HG02840 (cell line): ENCODE results near the gene HOXD11.

ENCODE experiments used
- ATAC-seq: cut with Tn5 transposase; IDR thresholded peaks from one replicate; pipeline ENCODE4 v1.9.1; 2021; ENCODE audit warnings: mild to moderate bottlenecking, moderate library complexity, moderate number of reproducible peaks; ENCODE audit not compliant: unreplicated experiment, low FRiP score

HOXD11 gene

DNA sequence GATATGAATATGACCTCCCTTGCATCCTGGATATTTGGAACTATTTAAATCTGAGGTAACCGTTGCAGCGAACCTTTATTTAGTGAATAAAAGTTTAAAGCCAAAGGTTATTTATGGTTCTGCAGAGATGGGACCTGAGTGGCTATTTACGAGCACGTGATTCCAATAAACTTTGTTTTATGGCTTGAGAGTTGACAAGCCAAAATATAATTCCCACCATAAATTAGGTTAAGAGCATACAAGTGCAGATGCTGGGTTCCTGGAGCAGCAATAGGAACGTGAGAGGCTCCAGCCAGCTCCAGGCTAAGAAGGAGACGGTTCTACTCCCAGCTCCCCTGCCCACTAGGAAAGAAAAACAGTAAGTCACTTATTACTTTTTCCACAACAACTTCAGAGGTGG is 39.0 kb downstream of the HOXD11 start:
- no peak for ATAC-seq

DNA sequence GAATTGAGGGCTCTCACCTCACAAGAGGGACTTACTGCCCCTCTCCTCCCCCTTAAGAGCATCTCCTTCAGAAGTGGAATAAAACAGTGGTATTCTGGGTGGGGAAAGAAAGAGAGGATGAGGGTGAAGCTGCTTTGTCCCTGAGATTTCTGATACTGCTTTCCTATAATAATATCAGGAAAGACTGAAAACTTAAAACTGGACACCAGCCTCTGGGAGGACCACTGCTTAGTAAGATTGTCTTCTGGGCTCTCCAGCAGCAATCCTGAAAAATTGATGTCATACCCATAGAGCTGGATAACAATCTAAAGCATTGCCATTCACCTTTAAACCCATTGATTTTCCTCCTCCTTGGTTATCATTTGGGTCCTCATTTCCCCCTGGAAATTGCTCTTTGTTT is 39.6 kb downstream of the HOXD11 start:
- ATAC-seq, result no peak

DNA sequence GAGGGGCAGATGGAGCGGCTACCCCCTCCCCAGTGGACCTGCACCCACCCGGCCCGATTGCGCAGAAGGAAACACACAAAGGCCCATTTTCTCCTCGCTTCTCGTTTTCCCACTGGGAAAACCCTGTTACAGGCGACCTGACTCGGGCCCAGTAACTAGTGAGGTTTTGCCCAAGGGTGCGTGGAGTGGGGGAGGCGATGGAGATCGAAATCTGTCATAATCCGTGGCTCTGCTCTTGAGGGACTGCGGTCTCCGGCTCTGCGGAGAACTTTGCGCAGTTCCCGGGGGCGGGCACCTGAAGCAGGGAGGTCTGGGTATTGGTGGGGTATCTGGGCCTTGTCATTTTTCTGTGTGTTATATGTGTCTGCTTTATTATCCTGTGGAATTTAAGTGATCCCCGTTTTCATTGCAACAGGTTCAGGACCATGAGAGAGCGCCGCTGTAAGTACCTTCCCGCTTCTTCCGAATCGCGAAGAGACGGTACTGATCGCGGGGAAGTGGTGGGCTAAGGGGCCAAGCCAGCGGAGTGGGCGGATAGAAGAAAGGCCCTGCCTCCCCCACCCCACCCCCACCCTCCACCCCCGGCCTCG is 40.2 kb downstream of the HOXD11 start:
- no peak for ATAC-seq

DNA sequence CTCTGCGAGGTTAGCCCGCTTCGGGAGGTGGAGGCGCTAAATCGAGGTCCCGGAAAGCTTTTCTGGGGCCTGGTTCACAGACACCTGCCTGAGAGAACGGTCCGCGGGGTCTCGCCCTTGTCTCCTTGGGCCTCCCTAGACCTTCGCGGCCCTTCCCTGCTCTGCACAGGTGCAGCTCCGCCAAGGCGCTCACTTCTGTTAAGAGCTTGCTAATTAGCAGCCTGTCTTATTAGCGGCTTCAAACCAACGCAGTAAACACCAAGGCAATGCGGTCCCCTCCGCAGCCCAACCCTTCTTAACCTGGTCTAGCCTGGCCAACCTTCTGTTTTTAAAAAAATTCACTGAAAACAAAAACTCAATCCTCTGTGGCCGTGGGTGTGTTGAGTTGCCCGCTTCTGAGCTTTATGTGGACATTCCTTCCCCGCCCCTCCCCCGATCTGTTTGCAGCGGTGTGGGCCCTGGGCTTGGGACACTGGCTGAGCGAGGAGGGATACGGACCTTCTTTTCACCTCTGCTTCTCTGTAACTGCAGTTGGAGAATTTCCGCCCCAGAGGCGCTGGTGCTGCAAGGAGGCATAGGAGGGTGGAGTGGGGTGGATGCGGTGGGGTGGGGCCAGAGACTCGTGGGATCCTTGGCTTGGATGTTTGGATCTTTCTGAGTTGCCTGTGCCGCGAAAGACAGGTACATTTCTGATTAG is 40.9 kb downstream of the HOXD11 start:
- no peak for ATAC-seq

DNA sequence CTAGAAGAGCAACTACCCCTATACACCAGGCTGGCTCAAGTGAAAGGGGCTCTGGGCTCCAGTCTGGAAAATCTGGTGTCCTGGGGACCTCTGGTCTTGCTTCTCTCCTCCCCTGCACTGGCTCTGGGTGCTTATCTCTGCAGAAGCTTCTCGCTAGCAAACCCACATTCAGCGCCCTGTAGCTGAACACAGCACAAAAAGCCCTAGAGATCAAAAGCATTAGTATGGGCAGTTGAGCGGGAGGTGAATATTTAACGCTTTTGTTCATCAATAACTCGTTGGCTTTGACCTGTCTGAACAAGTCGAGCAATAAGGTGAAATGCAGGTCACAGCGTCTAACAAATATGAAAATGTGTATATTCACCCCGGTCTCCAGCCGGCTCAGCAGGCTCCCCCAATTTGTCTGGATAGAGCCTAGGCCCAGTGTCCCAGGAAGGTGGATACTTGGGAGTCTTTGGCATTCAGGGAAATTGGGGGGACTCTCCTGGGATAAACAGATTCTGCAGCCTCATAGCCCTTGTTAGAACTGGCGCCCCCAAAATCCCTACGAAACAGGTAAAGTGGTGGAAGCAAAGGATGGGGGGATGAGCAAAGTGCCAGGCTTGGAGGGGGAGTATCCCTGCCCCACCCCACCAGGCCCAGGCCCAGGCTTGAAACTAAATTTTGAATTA is 41.8 kb downstream of the HOXD11 start:
- no peak for ATAC-seq

DNA sequence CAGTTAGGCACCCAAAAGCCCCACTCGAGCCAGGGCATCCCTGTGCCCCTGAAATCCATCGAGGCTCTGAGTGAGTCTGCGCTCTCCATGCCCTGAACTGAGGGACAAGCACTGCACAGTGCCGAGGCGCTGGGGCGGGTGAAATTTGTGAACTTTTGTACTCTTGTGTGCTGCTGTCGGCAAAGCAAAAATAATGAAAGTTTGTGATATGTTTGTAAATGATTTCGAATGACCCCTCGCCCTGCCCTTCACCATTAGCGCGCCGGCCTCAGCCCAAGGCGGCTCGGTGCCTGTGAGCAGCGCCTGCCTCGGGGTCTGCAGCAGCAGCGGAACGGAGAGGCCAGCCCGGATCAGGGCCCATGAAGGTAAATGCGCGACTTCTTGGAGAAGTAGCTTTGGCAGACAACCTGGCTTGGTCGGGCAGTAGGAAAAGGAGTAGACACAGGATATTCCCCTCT is 42.4 kb downstream of the HOXD11 start:
- no peak for ATAC-seq

DNA sequence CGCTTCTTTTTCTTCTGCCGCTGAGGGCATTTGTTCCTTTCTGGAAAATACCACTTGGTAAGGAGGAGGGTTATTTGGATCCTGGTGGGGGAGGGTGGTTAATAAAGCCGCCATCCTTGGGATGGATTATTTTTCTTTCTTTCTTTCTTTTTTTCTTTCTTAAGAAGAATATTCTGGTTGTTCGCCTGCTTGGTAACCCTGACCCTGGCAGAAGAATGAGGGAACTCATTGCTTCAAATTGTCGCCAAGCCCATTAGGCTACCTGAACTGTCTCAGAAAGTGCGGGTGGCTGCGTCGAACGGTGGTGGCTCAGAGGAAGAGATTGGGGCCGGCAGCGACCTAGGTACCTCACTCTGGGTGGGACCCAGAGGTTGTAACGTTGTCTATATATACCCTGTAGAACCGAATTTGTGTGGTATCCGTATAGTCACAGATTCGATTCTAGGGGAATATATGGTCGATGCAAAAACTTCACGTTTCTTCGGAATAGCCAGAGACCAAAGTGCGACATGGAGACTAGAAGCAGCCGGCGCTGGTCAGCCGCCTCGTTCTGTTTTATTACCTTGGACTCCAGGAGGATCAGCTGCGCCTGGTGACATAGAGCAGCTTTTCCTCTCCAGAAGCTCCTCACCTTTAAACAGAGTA is 43.0 kb downstream of the HOXD11 start:
- ATAC-seq, result no peak

DNA sequence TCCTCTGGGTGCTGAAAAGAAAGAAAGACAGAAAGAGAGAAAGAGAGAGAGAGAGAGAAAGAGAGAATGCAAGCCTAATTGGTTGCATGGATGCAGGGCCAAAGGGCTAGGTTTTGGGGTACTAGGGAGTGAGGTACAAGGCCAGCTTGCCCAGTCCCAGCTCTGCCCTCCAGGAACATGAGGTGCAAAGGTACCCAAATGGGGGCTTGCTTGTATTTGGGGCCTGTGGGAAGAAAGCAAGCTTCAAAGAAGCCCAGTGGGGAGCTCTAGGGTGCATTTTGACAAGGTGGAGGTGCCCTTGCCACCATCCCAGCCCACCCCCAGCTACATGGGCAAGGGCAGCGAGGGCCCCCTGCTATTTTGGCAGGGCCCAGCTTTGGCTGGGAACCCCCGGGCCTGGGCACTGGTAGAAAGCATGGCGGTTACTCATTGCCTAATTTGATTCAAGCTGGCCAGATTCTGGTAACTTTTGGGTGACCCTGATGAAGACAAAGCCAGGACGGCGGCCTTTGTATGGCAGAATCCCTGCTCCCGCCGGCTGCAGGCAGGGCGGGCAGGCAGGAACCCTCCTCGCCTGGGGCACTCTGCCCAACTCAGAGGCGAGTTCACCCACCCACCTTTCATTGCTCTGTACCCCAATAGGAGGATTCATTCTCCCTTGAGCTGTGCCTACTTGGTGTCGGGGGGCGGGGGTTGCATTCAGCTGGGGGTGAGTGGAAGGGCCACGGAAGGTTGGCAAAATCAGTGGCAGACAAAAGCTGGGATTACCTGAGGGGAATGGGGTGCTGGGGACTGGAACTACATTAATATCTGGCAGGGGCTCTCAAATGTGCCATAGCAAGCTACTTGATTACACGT is 43.7 kb downstream of the HOXD11 start:
- ATAC-seq, result no peak

DNA sequence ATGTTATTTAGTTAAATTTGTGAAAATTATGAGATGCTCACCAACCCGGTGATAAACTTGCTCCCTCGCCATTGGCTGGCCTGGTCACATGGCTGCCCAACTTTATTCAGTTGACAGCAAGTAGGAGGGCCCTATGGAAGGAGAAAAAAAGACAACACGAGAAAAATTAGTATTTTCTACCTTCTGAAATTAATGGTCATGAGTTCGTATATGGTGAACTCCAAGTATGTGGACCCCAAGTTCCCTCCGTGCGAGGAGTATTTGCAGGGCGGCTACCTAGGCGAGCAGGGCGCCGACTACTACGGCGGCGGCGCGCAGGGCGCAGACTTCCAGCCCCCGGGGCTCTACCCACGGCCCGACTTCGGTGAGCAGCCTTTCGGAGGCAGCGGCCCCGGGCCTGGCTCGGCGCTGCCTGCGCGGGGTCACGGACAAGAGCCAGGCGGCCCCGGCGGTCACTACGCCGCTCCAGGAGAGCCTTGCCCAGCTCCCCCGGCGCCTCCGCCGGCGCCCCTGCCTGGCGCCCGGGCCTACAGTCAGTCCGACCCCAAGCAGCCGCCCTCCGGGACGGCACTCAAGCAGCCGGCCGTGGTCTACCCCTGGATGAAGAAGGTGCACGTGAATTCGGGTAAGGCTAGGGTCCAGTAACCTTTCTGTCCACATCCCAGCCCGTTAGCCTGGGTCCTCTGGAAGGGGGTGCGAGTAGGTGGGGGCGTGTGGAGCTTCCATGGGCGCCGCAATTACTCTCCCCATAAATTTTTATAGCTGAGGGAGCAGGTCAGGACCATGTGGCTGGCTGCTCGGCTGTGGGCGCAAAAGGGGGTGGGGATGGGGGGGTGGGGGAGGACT is 44.6 kb downstream of the HOXD11 start, which contains the start of gene HOXD4:
HOXD4 (plus strand) TSS at position 109 of the 846 bp plus-strand sequence; CDS start at position 193, 84 bp downstream.
- ATAC-seq, result no peak

DNA sequence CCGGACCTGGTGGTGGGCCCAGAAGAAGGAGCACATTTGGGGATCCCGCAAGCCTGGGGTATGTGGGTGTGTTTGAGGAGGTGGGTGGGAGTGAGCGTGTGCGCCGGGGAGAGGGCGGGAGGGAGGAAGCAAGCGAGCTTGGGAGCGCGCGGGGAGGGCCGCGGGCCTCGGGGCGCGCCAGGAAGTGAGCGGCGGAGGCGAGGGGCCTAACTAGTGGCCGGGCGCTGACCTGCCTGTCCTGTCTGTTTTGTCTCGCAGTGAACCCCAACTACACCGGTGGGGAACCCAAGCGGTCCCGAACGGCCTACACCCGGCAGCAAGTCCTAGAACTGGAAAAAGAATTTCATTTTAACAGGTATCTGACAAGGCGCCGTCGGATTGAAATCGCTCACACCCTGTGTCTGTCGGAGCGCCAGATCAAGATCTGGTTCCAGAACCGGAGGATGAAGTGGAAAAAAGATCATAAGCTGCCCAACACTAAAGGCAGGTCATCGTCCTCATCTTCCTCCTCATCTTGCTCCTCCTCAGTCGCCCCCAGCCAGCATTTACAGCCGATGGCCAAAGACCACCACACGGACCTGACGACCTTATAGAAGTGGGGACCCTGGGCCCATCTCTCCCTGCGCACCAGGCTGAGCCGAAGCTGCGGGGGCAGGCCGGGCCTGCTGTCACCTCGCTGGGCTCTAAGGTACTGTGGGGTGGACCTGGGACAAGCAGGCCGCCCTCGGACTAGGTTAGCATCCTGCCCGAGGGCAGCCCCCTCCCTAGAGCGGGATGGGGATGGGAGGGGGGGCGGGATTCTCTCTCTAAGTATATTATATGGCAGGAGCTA is 45.5 kb downstream of the HOXD11 start:
- no peak for ATAC-seq

DNA sequence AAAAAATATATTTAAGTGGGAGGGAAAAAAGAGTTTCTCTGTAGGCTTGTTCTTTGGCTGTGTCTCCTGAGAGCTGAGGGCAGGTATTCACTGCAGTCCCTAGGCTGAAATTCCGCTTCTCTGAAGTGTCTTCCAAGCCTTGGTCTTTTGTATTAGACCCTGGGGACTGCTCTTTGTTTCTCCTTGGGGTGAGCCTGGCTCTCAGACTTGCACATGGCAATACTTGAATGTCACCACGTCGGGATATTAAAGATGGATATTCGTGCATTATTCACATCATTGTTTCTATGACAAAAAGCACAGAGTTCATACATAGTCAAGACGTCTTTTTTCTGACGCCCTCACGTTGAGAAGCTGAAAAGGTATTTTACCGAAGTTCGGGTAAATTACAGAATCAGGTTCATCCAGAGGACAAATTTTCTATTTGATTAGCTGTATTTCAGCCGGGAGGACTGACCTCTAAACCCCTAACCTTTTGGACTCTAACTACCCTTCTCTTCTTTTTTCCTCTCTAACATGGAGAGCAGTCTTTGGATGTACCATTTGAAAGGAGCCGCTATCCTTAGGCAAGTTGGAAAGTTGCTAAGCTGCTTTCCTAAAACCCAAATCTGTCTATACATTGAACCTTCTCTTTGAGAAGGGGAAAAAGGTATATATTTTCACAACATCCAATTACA is 47.6 kb downstream of the HOXD11 start:
- no peak for ATAC-seq

DNA sequence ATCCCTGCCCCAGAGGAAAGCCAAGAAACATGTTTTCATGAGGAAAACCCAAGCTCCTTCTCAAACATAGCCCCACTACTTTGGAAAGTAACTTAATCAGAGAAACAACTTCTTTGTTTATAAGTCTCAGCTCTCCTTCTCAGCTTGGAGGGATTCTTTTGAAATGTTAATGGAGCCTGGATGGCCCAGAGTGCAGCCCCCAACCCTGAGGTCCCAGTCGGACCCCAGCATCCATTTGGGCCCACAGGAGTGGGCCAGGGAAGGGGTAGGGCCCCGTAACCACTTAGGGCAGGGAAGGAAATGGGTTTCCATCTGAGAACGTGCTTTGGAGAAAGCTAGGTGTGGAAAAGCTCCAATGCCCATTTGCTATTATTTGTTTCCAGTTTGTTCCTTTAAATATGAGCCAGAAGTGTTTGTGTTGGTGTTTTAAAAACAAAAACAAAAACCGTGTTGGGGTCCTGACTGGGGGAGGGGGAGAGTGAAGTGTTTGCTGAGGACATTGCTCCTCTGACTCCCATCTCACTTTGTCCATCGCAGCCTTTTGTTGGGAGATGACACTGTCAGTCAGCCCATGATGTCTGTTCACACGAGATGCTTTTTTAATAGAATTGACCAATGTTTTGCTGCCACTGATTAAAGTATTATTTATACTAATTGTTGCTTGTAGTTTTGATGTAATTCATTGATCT is 48.4 kb downstream of the HOXD11 start:
- ATAC-seq, result no peak

DNA sequence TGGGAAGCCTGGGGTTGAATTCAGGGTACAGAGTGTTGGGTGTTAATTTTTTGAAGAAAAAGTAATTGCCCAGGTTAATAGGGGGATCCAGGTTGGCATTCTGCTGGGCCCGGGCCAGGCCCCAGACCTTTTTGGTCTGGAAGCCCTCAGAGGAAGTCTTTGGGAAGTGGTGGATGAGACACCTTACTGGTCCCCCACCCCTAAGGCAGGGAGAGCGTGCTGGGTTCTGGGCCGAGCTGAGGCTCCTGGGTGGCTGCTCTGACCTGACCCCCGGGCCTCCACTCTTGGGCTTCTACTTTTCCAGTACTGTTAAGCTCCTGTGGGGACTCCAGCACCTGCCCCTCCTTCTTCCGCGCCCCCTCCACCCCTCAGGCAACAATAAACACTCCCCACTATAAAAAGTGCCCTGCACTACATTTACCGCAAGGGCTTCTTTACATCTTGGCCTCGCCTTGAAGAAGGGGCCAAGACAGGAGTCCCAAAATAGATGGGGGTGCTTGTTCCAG is 49.3 kb downstream of the HOXD11 start:
- ATAC-seq, result no peak

DNA sequence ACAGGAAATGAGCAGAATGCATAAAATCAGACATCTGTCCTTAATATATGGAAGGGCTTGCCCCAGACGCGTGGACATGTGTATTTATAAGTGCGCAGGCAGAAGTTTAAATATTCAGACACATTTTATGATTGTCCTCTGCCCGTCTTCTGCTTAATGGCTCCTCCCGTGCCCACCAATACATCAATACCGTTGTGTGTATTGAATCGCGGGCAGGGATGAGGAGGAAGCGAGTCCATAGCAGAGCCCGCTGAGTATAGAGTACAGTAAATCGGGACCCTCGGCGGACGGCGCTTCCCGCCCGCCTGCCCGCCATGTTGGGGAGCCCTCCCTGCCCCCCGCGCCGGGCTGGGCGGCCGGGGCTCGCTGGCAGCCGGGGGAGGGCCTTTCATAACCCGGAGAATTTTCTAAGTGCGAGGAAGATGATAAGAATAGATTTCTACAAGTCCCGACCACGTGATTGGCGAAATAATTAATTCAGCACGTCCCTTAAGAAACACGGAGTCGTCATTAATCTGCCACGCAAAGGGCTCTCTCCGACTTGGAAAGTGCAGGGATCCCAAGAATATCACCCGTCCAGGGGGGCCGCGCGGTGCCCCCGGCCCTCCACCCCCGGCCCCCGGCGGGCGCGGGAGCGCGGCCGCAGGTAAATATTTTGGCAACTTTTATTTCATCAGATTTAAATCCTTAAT is 49.9 kb downstream of the HOXD11 start, which contains the start of gene HOXD3:
HOXD3 (plus strand) TSS at position 501 of the 692 bp plus-strand sequence. CDS start 11,808 bp downstream, outside the sequence.
- ATAC-seq, result no peak

DNA sequence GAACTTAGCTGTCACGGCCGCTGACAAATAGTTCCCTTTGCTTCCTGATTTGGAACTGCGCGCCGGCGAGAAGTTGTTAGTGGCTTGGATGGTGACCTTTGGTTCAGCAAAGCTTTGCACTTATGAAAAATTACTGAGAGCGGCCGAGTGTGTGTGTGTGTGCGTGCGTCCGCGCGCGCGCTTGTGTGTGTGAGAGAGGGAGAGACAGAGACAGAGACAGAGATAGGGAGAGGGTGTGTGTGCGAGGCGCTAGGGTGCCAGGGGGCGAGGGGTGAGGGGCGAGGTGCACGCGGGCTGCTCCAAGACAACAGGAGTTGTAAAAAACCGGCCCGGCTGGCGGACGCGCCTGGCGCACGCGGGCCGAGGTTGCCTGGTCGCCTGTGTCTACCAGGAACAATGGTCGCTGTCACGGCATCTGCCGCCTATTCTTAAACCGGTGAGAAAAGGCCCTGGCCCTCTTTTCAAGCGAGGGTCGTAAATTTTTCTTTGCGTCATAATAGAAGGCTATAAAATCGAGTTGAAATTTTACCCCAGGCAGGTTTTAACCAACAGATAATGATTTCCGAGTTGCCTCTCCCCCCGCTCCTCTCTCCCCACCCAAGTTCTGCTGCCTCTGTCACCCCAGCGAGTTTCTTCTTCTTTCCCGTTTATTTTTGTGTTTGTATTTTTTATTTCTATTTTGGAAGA is 50.6 kb downstream of the HOXD11 start:
- ATAC-seq, result no peak

DNA sequence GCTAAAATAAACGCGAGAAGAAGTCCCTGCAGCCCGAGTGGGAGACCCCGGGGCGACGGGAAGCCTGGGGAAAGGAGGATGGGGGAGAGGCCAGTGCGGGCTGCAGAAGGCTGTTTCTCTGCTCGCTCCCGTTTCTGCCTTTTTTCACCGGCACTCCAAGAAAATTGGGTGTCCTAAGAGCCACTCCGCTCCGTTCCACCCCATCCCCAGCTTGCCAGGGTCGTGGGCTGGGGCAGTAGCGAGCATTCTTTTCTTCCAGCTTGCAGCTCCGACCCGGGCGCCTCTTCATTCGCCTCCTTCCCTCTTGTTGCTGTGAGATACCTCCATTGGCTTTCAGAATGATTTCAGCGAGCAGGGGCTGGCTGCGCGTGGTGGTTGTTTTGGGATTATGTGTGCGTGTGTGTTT is 51.1 kb downstream of the HOXD11 start:
- no peak for ATAC-seq
